B cell (primary cell): ENCODE data around the gene CLIP2. TPM values are rescaled to one million over a fixed set of nuclear protein-coding genes. Genes with fewer than 3 reads are reported as not detected.

Experiments
- ATAC-seq: fragments of 200-7000 bp; cut with Tn5 transposase; one replicate; pipeline ENCODE4 v1.10.0; 2021; ENCODE audit warnings: low read depth, mild to moderate bottlenecking, moderate number of reproducible peaks, moderate library complexity
- CTCF ChIA-PET: fragments of 350-600 bp; sonication (Branson Sonifier 250); formaldehyde crosslinking; loops from one replicate; lab custom pipeline; 2021; ENCODE audit warnings: antibody characterized with exemption, inconsistent platforms; lab: Charles Lee
- POLR2A ChIA-PET: fragments of 350-600 bp; sonication (Branson Sonifier 250); formaldehyde crosslinking; loops from one replicate; lab custom pipeline; 2021; ENCODE audit warnings: antibody characterized with exemption; lab: Charles Lee
- DNase-seq: peaks from one replicate; pipeline ENCODE4 v3.0.0; 2013
- H2AFZ ChIP-seq: 2 replicates; pipeline ENCODE4 v1.6.1; 2012; ENCODE audit warnings: mild to moderate bottlenecking, low read depth, low read length; ENCODE audit not compliant: insufficient read depth, poor library complexity, severe bottlenecking
- H3K27ac ChIP-seq, 2 donors: 1 replicate in 1 of 2; 2 replicates in 1 of 2; pipeline ENCODE4 v1.5.1; 2012 to 2013; ENCODE audit warnings: low read length in 2 of 2, mild to moderate bottlenecking in 2 of 2, moderate library complexity in 1 of 2
- H3K27me3 ChIP-seq, 4 experiments: fragments of 200-600 bp in 1 of 4; sonication (generic) in 1 of 4; replicated peaks in 1 of 4; 1 replicate in 2 of 4; 2 replicates in 2 of 4; pipeline versions ENCODE4 v1.6.1 to v1.7.0; 2013 to 2016; ENCODE audit warnings: low read length in 3 of 4, mild to moderate bottlenecking in 2 of 4, mixed read lengths in 1 of 4, moderate library complexity in 1 of 4; ENCODE audit not compliant: insufficient read depth in 4 of 4, control insufficient read depth in 3 of 4; ENCODE audit errors: control extremely low read depth in 1 of 4
- H3K36me3 ChIP-seq, 2 experiments: replicated peaks in 1 of 2; 1 replicate in 1 of 2; 2 replicates in 1 of 2; pipeline versions ENCODE4 v1.6.1 to v1.7.1; 2013; ENCODE audit warnings: low read length in 1 of 2; ENCODE audit not compliant: insufficient read depth in 2 of 2, control insufficient read depth in 1 of 2; ENCODE audit errors: control extremely low read depth in 1 of 2, extremely low read depth in 1 of 2
- H3K4me1 ChIP-seq, 2 donors: fragments of 200-600 bp in 1 of 2; sonication (generic) in 1 of 2; 1 replicate in 1 of 2; 2 replicates in 1 of 2; pipeline versions ENCODE4 v1.5.1 to v1.6.1; 2013 to 2017; ENCODE audit warnings: low read length in 2 of 2; ENCODE audit not compliant: control insufficient read depth in 2 of 2, insufficient read depth in 2 of 2
- H3K4me2 ChIP-seq: replicated peaks from 2 replicates; pipeline ENCODE3; 2012; ENCODE audit warnings: mild to moderate bottlenecking, low read depth, low read length; ENCODE audit not compliant: poor library complexity, severe bottlenecking
- H3K4me3 ChIP-seq, 5 experiments: fragments of 200-600 bp in 1 of 5; sonication (generic) in 1 of 5; 1 replicate in 3 of 5; 2 replicates in 2 of 5; pipeline versions ENCODE4 v1.5.1 to v1.7.0; 2011 to 2016; ENCODE audit warnings: low read length in 4 of 5, mild to moderate bottlenecking in 4 of 5, low read depth in 2 of 5, control low read depth in 1 of 5, moderate library complexity in 1 of 5; ENCODE audit not compliant: insufficient read depth in 1 of 5; ENCODE audit errors: control extremely low read depth in 1 of 5, extremely low read depth in 1 of 5
- H3K79me2 ChIP-seq: fragments of 200-600 bp; sonication (generic); one replicate; pipeline ENCODE4 v1.6.0; 2016; ENCODE audit warnings: low read length; ENCODE audit not compliant: control insufficient read depth, insufficient read depth
- H3K9ac ChIP-seq: fragments of 200-600 bp; sonication (generic); 2 replicates; pipeline ENCODE4 v1.6.1; 2017; ENCODE audit warnings: mild to moderate bottlenecking, low read length, moderate library complexity
- H3K9me3 ChIP-seq, 3 donors: one replicate each; pipeline versions ENCODE4 v1.6.1 to v1.7.1; 2013; ENCODE audit warnings: low read length in 2 of 3; ENCODE audit not compliant: control insufficient read depth in 2 of 3, insufficient read depth in 1 of 3; ENCODE audit errors: control extremely low read depth in 1 of 3
- H4K20me1 ChIP-seq: 2 replicates; pipeline ENCODE4 v1.6.0; 2012; ENCODE audit warnings: mild to moderate bottlenecking, low read length; ENCODE audit not compliant: insufficient read depth, control insufficient read depth, poor library complexity, severe bottlenecking
- H3K27ac Mint-ChIP-seq: one replicate; pipeline ENCODE4 v1.8.0; 2021; ENCODE audit warnings: mixed read lengths
- H3K27me3 Mint-ChIP-seq: one replicate; pipeline ENCODE4 v1.8.0; 2021; ENCODE audit warnings: mixed read lengths
- H3K4me1 Mint-ChIP-seq: one replicate; pipeline ENCODE4 v1.8.0; 2021; ENCODE audit warnings: mixed read lengths
- H3K4me3 Mint-ChIP-seq: one replicate; pipeline ENCODE4 v1.8.0; 2021; ENCODE audit warnings: mixed read lengths
- H3K9me3 Mint-ChIP-seq: one replicate; pipeline ENCODE4 v1.8.0; 2022; ENCODE audit warnings: mixed read lengths; ENCODE audit not compliant: insufficient read depth
- EZH2 ChIP-seq: IDR thresholded peaks from 2 replicates; pipeline ENCODE4 v1.6.1; 2012; ENCODE audit warnings: borderline replicate concordance, low read depth, mild to moderate bottlenecking, moderate library complexity, low read length; ENCODE audit not compliant: insufficient read depth, poor library complexity, severe bottlenecking
- WGBS: methylation state at CpG from one replicate; pipeline ENCODE4 v1.1.5; 2013; ENCODE audit warnings: missing lambda C conversion rate; ENCODE audit not compliant: insufficient coverage; 5-methylcytosine and 5-hydroxymethylcytosine counted together
- intact Hi-C: fragments of 100-400 bp; cut with micrococcal nuclease; formaldehyde crosslinking; loops from one replicate; pipeline ENCODE4 v1.10.0; 2022
- polyA plus RNA-seq: library from polyadenylated mRNA; depleted of rRNA; stranded (reverse); fragments of >200 nt; gene quantifications from 2 replicates; pipeline ENCODE4 v1.2.3, GENCODE V29; 2012
- total RNA-seq, 2 donors: library from RNA; stranded (reverse); fragments of 120-200 nt in 1 of 2; gene quantifications; 1 replicate in 1 of 2; 2 replicates in 1 of 2; pipeline versions ENCODE4 v1.2.3 to v1.2.4, GENCODE V29; 2013 to 2022
- TF ChIP-seq, protein P1 (sequence below): fragments of 200-600 bp; IDR thresholded peaks from one replicate; pipeline ENCODE4 v1.8.0; 2022; ENCODE audit warnings: antibody characterized with exemption, mild to moderate bottlenecking

The CLIP2 gene
- total and polyA plus RNA-seq, 2 donors (not counting 1 experiment from before 2014, with no cell fraction given) = 5.7 to 47.9 TPM

DNA sequence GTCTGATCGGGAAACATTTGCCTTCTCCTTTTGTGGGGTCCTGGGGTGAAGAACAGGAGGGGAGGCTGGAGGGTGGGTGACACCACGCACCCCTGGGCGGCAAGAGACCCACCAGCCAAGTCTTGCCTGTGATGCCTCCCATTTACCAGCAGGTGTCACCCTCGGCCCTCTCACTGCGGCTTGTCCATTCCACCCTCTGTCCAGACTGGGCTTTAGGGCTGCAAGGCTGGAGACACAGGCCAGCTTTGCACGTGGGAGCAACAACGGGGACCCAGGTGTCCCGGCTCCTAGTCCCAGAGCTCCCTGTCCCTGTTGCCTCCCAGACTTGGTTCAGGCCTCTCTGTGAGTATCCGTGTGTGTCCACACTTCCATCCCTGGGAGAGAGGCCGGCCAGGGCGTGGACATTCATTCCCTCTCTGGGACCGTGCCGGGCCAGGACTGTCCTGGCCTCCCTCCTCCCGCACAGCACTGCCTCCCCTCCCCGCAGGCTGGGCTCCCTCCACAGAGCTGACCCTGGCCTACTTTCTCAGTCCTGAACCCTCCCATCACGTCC is 128.3 kb downstream of the CLIP2 start:
- no peak for TF ChIP-seq EZH2
- TF ChIP-seq, protein P1, sequence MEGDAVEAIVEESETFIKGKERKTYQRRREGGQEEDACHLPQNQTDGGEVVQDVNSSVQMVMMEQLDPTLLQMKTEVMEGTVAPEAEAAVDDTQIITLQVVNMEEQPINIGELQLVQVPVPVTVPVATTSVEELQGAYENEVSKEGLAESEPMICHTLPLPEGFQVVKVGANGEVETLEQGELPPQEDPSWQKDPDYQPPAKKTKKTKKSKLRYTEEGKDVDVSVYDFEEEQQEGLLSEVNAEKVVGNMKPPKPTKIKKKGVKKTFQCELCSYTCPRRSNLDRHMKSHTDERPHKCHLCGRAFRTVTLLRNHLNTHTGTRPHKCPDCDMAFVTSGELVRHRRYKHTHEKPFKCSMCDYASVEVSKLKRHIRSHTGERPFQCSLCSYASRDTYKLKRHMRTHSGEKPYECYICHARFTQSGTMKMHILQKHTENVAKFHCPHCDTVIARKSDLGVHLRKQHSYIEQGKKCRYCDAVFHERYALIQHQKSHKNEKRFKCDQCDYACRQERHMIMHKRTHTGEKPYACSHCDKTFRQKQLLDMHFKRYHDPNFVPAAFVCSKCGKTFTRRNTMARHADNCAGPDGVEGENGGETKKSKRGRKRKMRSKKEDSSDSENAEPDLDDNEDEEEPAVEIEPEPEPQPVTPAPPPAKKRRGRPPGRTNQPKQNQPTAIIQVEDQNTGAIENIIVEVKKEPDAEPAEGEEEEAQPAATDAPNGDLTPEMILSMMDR = peak; percentile 99
- WGBS = 38% methylated on average over 15 of the region's 16 CpGs
- Mint-ChIP-seq H3K9me3 (no peaks in the 10 kb centered on the region), H3K27ac (no peak overlapping the region), H3K4me3 (no peak overlapping the region), H3K4me1 (no peaks in the 10 kb centered on the region), H3K27me3 (no peaks in the 10 kb centered on the region)
- H2AFZ ChIP-seq = peak overlapping the region; percentile 8
- no peaks in the 10 kb centered on the region for H3K27me3 ChIP-seq
- H3K4me1 ChIP-seq = peaks cover 0 to 6% of the 10 kb centered on the region in 2 donors
- DNase-seq (peak; percentile 73), ATAC-seq (peak; percentile 86)
- H3K9me3 ChIP-seq = no peaks in the 10 kb centered on the region
- intact Hi-C loops = loop anchor here (2.0 kb wide), 1 partner anchor 149 kb away; no protein-coding TSS in a partner anchor
- no peak overlapping the region for H3K4me3 ChIP-seq
- H3K79me2 ChIP-seq = no peaks in the 10 kb centered on the region
- no peaks in the 10 kb centered on the region for H4K20me1 ChIP-seq
- no peak overlapping the region for H3K9ac ChIP-seq
- H3K27ac ChIP-seq = no peak overlapping the region
- ChIA-PET CTCF (interaction anchor here (0.6 to 2.5 kb wide), 11 partner anchors 9 to 1649 kb away, joined by 3 to 15 read pairs (median 3); no protein-coding TSS in a partner anchor), POLR2A (no interaction called here)
- no peaks in the 10 kb centered on the region for H3K36me3 ChIP-seq
- no peak overlapping the region for H3K4me2 ChIP-seq

DNA sequence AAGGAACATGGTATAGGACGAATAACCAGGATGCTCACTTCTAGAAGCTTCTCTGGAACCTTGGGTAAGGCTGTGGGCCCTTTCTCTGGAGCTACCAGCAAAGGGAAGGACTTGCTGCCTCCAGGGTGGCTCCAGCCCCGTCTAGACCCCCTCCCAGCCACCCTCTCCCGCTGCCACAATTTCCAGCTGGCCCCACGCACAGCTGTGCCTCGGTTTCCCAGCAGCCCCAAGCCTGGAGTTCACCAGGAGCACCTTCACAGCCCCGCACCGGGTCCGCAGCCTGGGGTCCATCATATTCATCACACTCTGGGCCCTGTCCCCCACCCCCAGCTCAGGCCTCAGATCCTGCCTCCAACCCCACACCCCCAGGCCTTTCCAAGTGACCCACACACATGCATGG is 128.9 kb downstream of the CLIP2 start:
- Mint-ChIP-seq H3K9me3 (no peaks in the 10 kb centered on the region), H3K27ac (no peak overlapping the region), H3K27me3 (no peaks in the 10 kb centered on the region), H3K4me1 (no peaks in the 10 kb centered on the region), H3K4me3 (no peak overlapping the region)
- Histone ChIP-seq H3K36me3 (no peaks in the 10 kb centered on the region), H3K9me3 (no peaks in the 10 kb centered on the region), H3K27ac (no peak overlapping the region), H4K20me1 (no peaks in the 10 kb centered on the region), H3K4me2 (no peak overlapping the region), H3K79me2 (no peaks in the 10 kb centered on the region), H3K27me3 (no peaks in the 10 kb centered on the region), H2AFZ (no peak overlapping the region), H3K9ac (no peak overlapping the region), H3K4me3 (no peak overlapping the region), H3K4me1 (peaks cover 0 to 6% of the 10 kb centered on the region in 2 donors)
- DNase-seq = no peak
- intact Hi-C loops = no loop called here
- CTCF ChIA-PET = interaction anchor here (0.6 to 2.5 kb wide), 11 partner anchors 8 to 1649 kb away, joined by 3 to 15 read pairs (median 3); no protein-coding TSS in a partner anchor
- TF ChIP-seq, protein P1 = no peak
- TF ChIP-seq EZH2 = no peak
- ATAC-seq = no peak
- 83% methylated on average over 8 of the region's 8 CpGs for WGBS
- POLR2A ChIA-PET = no interaction called here
